B cell (primary cell): ENCODE data around the gene PXK.

Experiments
- EZH2 ChIP-seq: IDR thresholded peaks from 2 replicates; pipeline ENCODE4 v1.6.1; 2012; ENCODE audit warnings: borderline replicate concordance, low read depth, mild to moderate bottlenecking, moderate library complexity, low read length; ENCODE audit not compliant: insufficient read depth, poor library complexity, severe bottlenecking
- TF ChIP-seq, protein P1 (sequence below): fragments of 200-600 bp; IDR thresholded peaks from one replicate; pipeline ENCODE4 v1.8.0; 2022; ENCODE audit warnings: antibody characterized with exemption, mild to moderate bottlenecking

DNA sequence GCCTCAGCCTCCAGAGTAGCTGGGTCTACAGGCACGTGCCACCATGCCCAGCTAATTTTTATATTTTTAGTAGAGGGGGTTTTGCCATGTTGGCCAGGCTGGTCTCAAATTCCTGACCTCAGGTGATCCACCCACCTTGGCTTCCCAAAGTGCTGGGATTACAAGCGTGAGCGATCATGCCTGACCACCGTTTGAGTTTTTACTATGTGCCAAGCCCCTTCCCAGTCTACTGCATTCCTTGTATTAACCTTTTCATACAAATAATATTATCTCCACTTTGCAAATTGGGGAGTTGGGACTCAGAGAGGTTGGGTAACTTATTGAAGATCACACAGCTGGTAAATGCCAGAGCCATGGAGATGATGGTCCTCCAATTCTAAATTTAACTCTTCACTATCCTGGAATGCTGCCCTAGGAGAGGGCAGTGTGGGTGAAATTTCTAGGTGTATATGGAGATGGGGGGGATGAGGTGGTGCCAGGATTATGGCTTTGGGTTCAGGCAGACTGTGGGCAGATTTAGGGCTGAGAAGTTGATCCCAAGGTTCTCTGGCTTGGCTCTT is 1.0 kb upstream of the PXK start:
- TF ChIP-seq EZH2: no peak
- TF ChIP-seq, protein P1, sequence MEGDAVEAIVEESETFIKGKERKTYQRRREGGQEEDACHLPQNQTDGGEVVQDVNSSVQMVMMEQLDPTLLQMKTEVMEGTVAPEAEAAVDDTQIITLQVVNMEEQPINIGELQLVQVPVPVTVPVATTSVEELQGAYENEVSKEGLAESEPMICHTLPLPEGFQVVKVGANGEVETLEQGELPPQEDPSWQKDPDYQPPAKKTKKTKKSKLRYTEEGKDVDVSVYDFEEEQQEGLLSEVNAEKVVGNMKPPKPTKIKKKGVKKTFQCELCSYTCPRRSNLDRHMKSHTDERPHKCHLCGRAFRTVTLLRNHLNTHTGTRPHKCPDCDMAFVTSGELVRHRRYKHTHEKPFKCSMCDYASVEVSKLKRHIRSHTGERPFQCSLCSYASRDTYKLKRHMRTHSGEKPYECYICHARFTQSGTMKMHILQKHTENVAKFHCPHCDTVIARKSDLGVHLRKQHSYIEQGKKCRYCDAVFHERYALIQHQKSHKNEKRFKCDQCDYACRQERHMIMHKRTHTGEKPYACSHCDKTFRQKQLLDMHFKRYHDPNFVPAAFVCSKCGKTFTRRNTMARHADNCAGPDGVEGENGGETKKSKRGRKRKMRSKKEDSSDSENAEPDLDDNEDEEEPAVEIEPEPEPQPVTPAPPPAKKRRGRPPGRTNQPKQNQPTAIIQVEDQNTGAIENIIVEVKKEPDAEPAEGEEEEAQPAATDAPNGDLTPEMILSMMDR: no peak
